Measurements from ENCODE around the gene CCDC9B.
A peak's percentile ranks its signal among the peaks of the same experiment; 100 is the strongest.

The CCDC9B gene
- total RNA-seq = 1.3 to 1.5 reads per million in 2 donors

GRCh38 chr15:40340740-40341400 is at the start of gene CCDC9B:
Gene CCDC9B, minus strand, starts transcription at chr15:40340939. Its CDS starts 120 bp downstream, at chr15:40340819.
- no peak for DNase-seq

- DNase-seq = no peak
Observed at GRCh38 chr15:40389824-40390595, 49.3 kb upstream of the CCDC9B start.

- DNase-seq = no peak
Observed at GRCh38 chr15:40388941-40389823, 48.4 kb upstream of the CCDC9B start.

GRCh38 chr15:40386480-40386879 is 45.7 kb upstream of the CCDC9B start:
- no peak for DNase-seq

- DNase-seq = peak; percentile 37
Observed at GRCh38 chr15:40382580-40383456, 42.1 kb upstream of the CCDC9B start, which contains the start of gene KNSTRN. Gene KNSTRN, plus strand, starts transcription at chr15:40382721. Its CDS starts 115 bp downstream, at chr15:40382836.

- DNase-seq = no peak
Observed at GRCh38 chr15:40381818-40382529, 41.2 kb upstream of the CCDC9B start.

GRCh38 chr15:40380636-40381035 is 39.9 kb upstream of the CCDC9B start:
- DNase-seq = no peak

- DNase-seq = no peak
Observed at GRCh38 chr15:40379853-40380252, 39.1 kb upstream of the CCDC9B start.

- DNase-seq = no peak
Observed at GRCh38 chr15:40379374-40379773, 38.6 kb upstream of the CCDC9B start.

GRCh38 chr15:40377606-40378005 is 36.9 kb upstream of the CCDC9B start:
- no peak for DNase-seq

- no peak for DNase-seq
Observed at GRCh38 chr15:40372981-40373380, 32.2 kb upstream of the CCDC9B start.

GRCh38 chr15:40369971-40370370 is 29.2 kb upstream of the CCDC9B start:
- DNase-seq = no peak

GRCh38 chr15:40369474-40369869 is 28.7 kb upstream of the CCDC9B start:
- no peak for DNase-seq

- no peak for DNase-seq
Observed at GRCh38 chr15:40368719-40369473, 28.2 kb upstream of the CCDC9B start.

GRCh38 chr15:40367686-40368611 is 27.2 kb upstream of the CCDC9B start:
- peak; percentile 80 for DNase-seq

GRCh38 chr15:40367371-40367685 is 26.6 kb upstream of the CCDC9B start:
- no peak for DNase-seq

- no peak for DNase-seq
Observed at GRCh38 chr15:40366457-40367370, 26.0 kb upstream of the CCDC9B start.

- DNase-seq = no peak
Observed at GRCh38 chr15:40365624-40366456, 25.1 kb upstream of the CCDC9B start.

Measured in activated gamma-delta T cell (primary cell).